ENCODE data around the gene LPP.
"Not testable (repeated sequence)": the region's sequence is repeated elsewhere in the genome, so short reads cannot be mapped to it uniquely, and the experiment has no call there.

The LPP gene

GRCh38 chr3:188439080-188439479, 285.1 kb downstream of the LPP start:
- Mint-ChIP-seq H3K9me3 (no peaks in the 10 kb centered on the region), H3K4me3 (peak overlapping the region; percentile 58), H3K4me1 (ENCODE audit: low read depth) (peaks cover 38% of the 10 kb centered on the region), H3K36me3 (ENCODE audit: low read depth) (peaks cover 24% of the 10 kb centered on the region), H3K27ac (peak overlapping the region; percentile 77), H3K27me3 (ENCODE audit: low read depth) (no peaks in the 10 kb centered on the region)
- peak; percentile 47 for DNase-seq (ENCODE audit: low spot score)

GRCh38 chr3:188440340-188440972, 286.5 kb downstream of the LPP start:
- peaks cover 28% of the 10 kb centered on the region for H3K36me3 Mint-ChIP-seq (ENCODE audit: low read depth)
- no peaks in the 10 kb centered on the region for H3K9me3 Mint-ChIP-seq
- H3K27ac Mint-ChIP-seq, result peak overlapping the region; percentile 7
- DNase-seq (ENCODE audit: low spot score), result no peak
- H3K4me1 Mint-ChIP-seq (ENCODE audit: low read depth), result peaks cover 42% of the 10 kb centered on the region
- no peaks in the 10 kb centered on the region for H3K27me3 Mint-ChIP-seq (ENCODE audit: low read depth)
- no peak overlapping the region for H3K4me3 Mint-ChIP-seq

- H3K4me3 Mint-ChIP-seq, result no peak overlapping the region
- H3K27me3 Mint-ChIP-seq (ENCODE audit: low read depth), result no peaks in the 10 kb centered on the region
- H3K27ac Mint-ChIP-seq, result no peak overlapping the region
- peaks cover 46% of the 10 kb centered on the region for H3K4me1 Mint-ChIP-seq (ENCODE audit: low read depth)
- peaks cover 29% of the 10 kb centered on the region for H3K36me3 Mint-ChIP-seq (ENCODE audit: low read depth)
- no peak for DNase-seq (ENCODE audit: low spot score)
- no peaks in the 10 kb centered on the region for H3K9me3 Mint-ChIP-seq
These were observed 288.5 kb downstream of the LPP start for GRCh38 chr3:188442430-188442829.

- not testable (repeated sequence) for DNase-seq (ENCODE audit: low spot score); H3K27ac Mint-ChIP-seq; H3K9me3 Mint-ChIP-seq; H3K27me3 Mint-ChIP-seq (ENCODE audit: low read depth); H3K4me3 Mint-ChIP-seq
- H3K4me1 Mint-ChIP-seq (ENCODE audit: low read depth), result peaks cover 26% of the 10 kb centered on the region
- H3K36me3 Mint-ChIP-seq (ENCODE audit: low read depth), result peaks cover 28% of the 10 kb centered on the region
These were observed 291.2 kb downstream of the LPP start for GRCh38 chr3:188445175-188445574.

- Mint-ChIP-seq H3K4me1 (ENCODE audit: low read depth) (peaks cover 19% of the 10 kb centered on the region), H3K27me3 (ENCODE audit: low read depth) (no peaks in the 10 kb centered on the region), H3K9me3 (no peaks in the 10 kb centered on the region), H3K36me3 (ENCODE audit: low read depth) (peaks cover 27% of the 10 kb centered on the region), H3K27ac (no peak overlapping the region), H3K4me3 (no peak overlapping the region)
- no peak for DNase-seq (ENCODE audit: low spot score)
These were observed 292.1 kb downstream of the LPP start for GRCh38 chr3:188446014-188446413.

- H3K36me3 Mint-ChIP-seq (ENCODE audit: low read depth), result peaks cover 26% of the 10 kb centered on the region
- H3K27ac Mint-ChIP-seq, result no peak overlapping the region
- H3K27me3 Mint-ChIP-seq (ENCODE audit: low read depth), result no peaks in the 10 kb centered on the region
- H3K4me3 Mint-ChIP-seq, result no peak overlapping the region
- peaks cover 22% of the 10 kb centered on the region for H3K4me1 Mint-ChIP-seq (ENCODE audit: low read depth)
- H3K9me3 Mint-ChIP-seq, result no peaks in the 10 kb centered on the region
- no peak for DNase-seq (ENCODE audit: low spot score)
These were observed 292.8 kb downstream of the LPP start for GRCh38 chr3:188446766-188447165.

- Mint-ChIP-seq H3K4me1 (ENCODE audit: low read depth) (peaks cover 23% of the 10 kb centered on the region), H3K27me3 (ENCODE audit: low read depth) (no peaks in the 10 kb centered on the region), H3K9me3 (no peaks in the 10 kb centered on the region), H3K4me3 (no peak overlapping the region), H3K36me3 (ENCODE audit: low read depth) (peaks cover 13% of the 10 kb centered on the region), H3K27ac (no peak overlapping the region)
- no peak for DNase-seq (ENCODE audit: low spot score)
These were observed 294.9 kb downstream of the LPP start for GRCh38 chr3:188448813-188449212.

- H3K4me3 Mint-ChIP-seq, result no peak overlapping the region
These were observed 295.5 kb downstream of the LPP start for GRCh38 chr3:188449421-188449820.

GRCh38 chr3:188452158-188452772, 298.3 kb downstream of the LPP start:
- no peaks in the 10 kb centered on the region for H3K36me3 Mint-ChIP-seq (ENCODE audit: low read depth)
- peaks cover 9% of the 10 kb centered on the region for H3K4me1 Mint-ChIP-seq (ENCODE audit: low read depth)
- no peak overlapping the region for H3K27ac Mint-ChIP-seq
- no peaks in the 10 kb centered on the region for H3K27me3 Mint-ChIP-seq (ENCODE audit: low read depth)
- DNase-seq (ENCODE audit: low spot score), result no peak
- no peaks in the 10 kb centered on the region for H3K9me3 Mint-ChIP-seq
- H3K4me3 Mint-ChIP-seq, result no peak overlapping the region

More at GRCh38 chr3:188449421-188449820, 295.5 kb downstream of the LPP start:
- no peaks in the 10 kb centered on the region for H3K27me3 Mint-ChIP-seq (ENCODE audit: low read depth)
- DNase-seq (ENCODE audit: low spot score), result no peak
- peaks cover 11% of the 10 kb centered on the region for H3K36me3 Mint-ChIP-seq (ENCODE audit: low read depth)
- H3K4me1 Mint-ChIP-seq (ENCODE audit: low read depth), result peaks cover 23% of the 10 kb centered on the region
- no peaks in the 10 kb centered on the region for H3K9me3 Mint-ChIP-seq
- H3K27ac Mint-ChIP-seq, result no peak overlapping the region

GRCh38 chr3:188453431-188454384, 299.8 kb downstream of the LPP start:
- Mint-ChIP-seq H3K9me3 (no peaks in the 10 kb centered on the region), H3K4me1 (ENCODE audit: low read depth) (peaks cover 9% of the 10 kb centered on the region), H3K36me3 (ENCODE audit: low read depth) (no peaks in the 10 kb centered on the region), H3K4me3 (no peak overlapping the region), H3K27ac (no peak overlapping the region), H3K27me3 (ENCODE audit: low read depth) (no peaks in the 10 kb centered on the region)
- DNase-seq (ENCODE audit: low spot score), result no peak

GRCh38 chr3:188455748-188456147, 301.8 kb downstream of the LPP start:
- H3K4me3 Mint-ChIP-seq, result no peak overlapping the region
- H3K27ac Mint-ChIP-seq, result no peak overlapping the region
- DNase-seq (ENCODE audit: low spot score), result no peak
- no peaks in the 10 kb centered on the region for H3K9me3 Mint-ChIP-seq
- H3K27me3 Mint-ChIP-seq (ENCODE audit: low read depth), result no peaks in the 10 kb centered on the region
- H3K4me1 Mint-ChIP-seq (ENCODE audit: low read depth), result peaks cover 6% of the 10 kb centered on the region
- no peaks in the 10 kb centered on the region for H3K36me3 Mint-ChIP-seq (ENCODE audit: low read depth)

- DNase-seq (ENCODE audit: low spot score), result no peak
- Mint-ChIP-seq H3K9me3 (no peaks in the 10 kb centered on the region), H3K4me3 (no peak overlapping the region), H3K36me3 (ENCODE audit: low read depth) (no peaks in the 10 kb centered on the region), H3K4me1 (ENCODE audit: low read depth) (no peaks in the 10 kb centered on the region), H3K27ac (no peak overlapping the region), H3K27me3 (ENCODE audit: low read depth) (no peaks in the 10 kb centered on the region)
These were observed 304.8 kb downstream of the LPP start for GRCh38 chr3:188458756-188459155.

- Mint-ChIP-seq H3K4me3 (no peak overlapping the region), H3K36me3 (ENCODE audit: low read depth) (peaks cover 17% of the 10 kb centered on the region), H3K9me3 (no peaks in the 10 kb centered on the region), H3K27ac (no peak overlapping the region), H3K4me1 (ENCODE audit: low read depth) (no peaks in the 10 kb centered on the region), H3K27me3 (ENCODE audit: low read depth) (no peaks in the 10 kb centered on the region)
- DNase-seq (ENCODE audit: low spot score), result no peak
These were observed 311.4 kb downstream of the LPP start for GRCh38 chr3:188465311-188465710.

- Mint-ChIP-seq H3K27ac (no peak overlapping the region), H3K4me1 (ENCODE audit: low read depth) (no peaks in the 10 kb centered on the region), H3K4me3 (no peak overlapping the region), H3K36me3 (ENCODE audit: low read depth) (peaks cover 20% of the 10 kb centered on the region), H3K9me3 (no peaks in the 10 kb centered on the region), H3K27me3 (ENCODE audit: low read depth) (no peaks in the 10 kb centered on the region)
- no peak for DNase-seq (ENCODE audit: low spot score)
These were observed 314.2 kb downstream of the LPP start for GRCh38 chr3:188468196-188468595.
